GM18499 (cell line): ENCODE results near the gene NR3C2.

Experiments
- ATAC-seq: cut with Tn5 transposase; IDR thresholded peaks from one replicate; pipeline ENCODE4 v1.9.1; 2021; ENCODE audit warnings: moderate number of reproducible peaks; ENCODE audit not compliant: insufficient read depth, unreplicated experiment

Gene NR3C2

GRCh38 chr4:148435654-148436406 is 6.4 kb downstream of the NR3C2 start:
- no peak for ATAC-seq

- no peak for ATAC-seq
Measured at GRCh38 chr4:148434075-148434773, 8.0 kb downstream of the NR3C2 start.

GRCh38 chr4:148431401-148431800 is 10.8 kb downstream of the NR3C2 start:
- no peak for ATAC-seq

- no peak for ATAC-seq
Measured at GRCh38 chr4:148430854-148431253, 11.4 kb downstream of the NR3C2 start.

- no peak for ATAC-seq
Measured at GRCh38 chr4:148429206-148429605, 13.0 kb downstream of the NR3C2 start.

- no peak for ATAC-seq
Measured at GRCh38 chr4:148426643-148427042, 15.6 kb downstream of the NR3C2 start.

GRCh38 chr4:148425327-148426110 is 16.7 kb downstream of the NR3C2 start:
- peak; percentile 47 for ATAC-seq

GRCh38 chr4:148420397-148420796 is 21.8 kb downstream of the NR3C2 start:
- ATAC-seq = no peak

GRCh38 chr4:148415500-148415899 is 26.7 kb downstream of the NR3C2 start:
- ATAC-seq = no peak

- no peak for ATAC-seq
Measured at GRCh38 chr4:148412460-148412994, 29.7 kb downstream of the NR3C2 start.

GRCh38 chr4:148405161-148405893 is 36.9 kb downstream of the NR3C2 start:
- ATAC-seq = no peak

GRCh38 chr4:148398988-148399387 is 43.2 kb downstream of the NR3C2 start:
- ATAC-seq = no peak

GRCh38 chr4:148397771-148398170 is 44.4 kb downstream of the NR3C2 start:
- no peak for ATAC-seq

GRCh38 chr4:148396986-148397673 is 45.1 kb downstream of the NR3C2 start:
- no peak for ATAC-seq

- ATAC-seq = no peak
Measured at GRCh38 chr4:148395771-148396170, 46.4 kb downstream of the NR3C2 start.

- no peak for ATAC-seq
Measured at GRCh38 chr4:148391056-148391455, 51.2 kb downstream of the NR3C2 start.

GRCh38 chr4:148390311-148390710 is 51.9 kb downstream of the NR3C2 start:
- ATAC-seq = no peak

- ATAC-seq = no peak
Measured at GRCh38 chr4:148380291-148380690, 61.9 kb downstream of the NR3C2 start.

GRCh38 chr4:148376151-148376550 is 66.1 kb downstream of the NR3C2 start:
- no peak for ATAC-seq

GRCh38 chr4:148375584-148375983 is 66.6 kb downstream of the NR3C2 start:
- ATAC-seq = no peak
